PC-3 (cell line): ENCODE results near the gene TUBB2B. TPM values are rescaled to one million over a fixed set of nuclear protein-coding genes. Genes with fewer than 3 reads are reported as not detected.

Experiments
- ATAC-seq: fragments of 200-7000 bp; cut with Tn5 transposase; 2 replicates; pipeline ENCODE4 v1.9.1; 2020; ENCODE audit warnings: mild to moderate bottlenecking, moderate library complexity
- BruUV-seq: library from RNA; stranded (reverse); fragments of 400-500 nt; replicated peaks from 2 replicates; lab custom pipeline; 2021; lab: Mats Ljungman, UMichigan
- CTCF ChIA-PET: fragments of 300-600 bp; sonication (Branson Sonifier 250); formaldehyde crosslinking; loops from one replicate; lab custom pipeline; 2022; ENCODE audit warnings: antibody characterized with exemption; lab: Charles Lee
- POLR2A ChIA-PET: fragments of 300-600 bp; sonication (Branson Sonifier 250); formaldehyde crosslinking; loops from one replicate; lab custom pipeline; 2022; ENCODE audit warnings: antibody characterized with exemption; ENCODE audit not compliant: unreplicated experiment; lab: Charles Lee
- DNase-seq: peaks from one replicate; pipeline ENCODE4 v3.0.0-alpha.2; 2015
- H2AFZ ChIP-seq: fragments of 300-600 bp; sonication (generic); 2 replicates; pipeline ENCODE4 v1.6.0; 2016; ENCODE audit warnings: antibody characterized with exemption, low read length
- H3F3A ChIP-seq: fragments of 300-600 bp; sonication (generic); one replicate; pipeline ENCODE4 v1.6.0; 2017; ENCODE audit warnings: antibody characterized with exemption, low read length, control low read depth, mild to moderate bottlenecking; ENCODE audit not compliant: unreplicated experiment
- H3K27ac ChIP-seq: fragments of 300-600 bp; sonication (generic); 2 replicates; pipeline ENCODE4 v1.5.1; 2016; ENCODE audit warnings: mild to moderate bottlenecking, low read length
- H3K27me3 ChIP-seq: fragments of 300-600 bp; sonication (generic); 2 replicates; pipeline ENCODE4 v1.6.1; 2016; ENCODE audit warnings: low read length, mixed read lengths
- H3K36me3 ChIP-seq: fragments of 300-600 bp; sonication (generic); 2 replicates; pipeline ENCODE4 v1.6.1; 2016; ENCODE audit warnings: low read depth, mixed run types, low read length, mixed read lengths
- H3K4me1 ChIP-seq: fragments of 300-600 bp; sonication (generic); 2 replicates; pipeline ENCODE4 v1.5.1; 2016; ENCODE audit warnings: low read length; ENCODE audit not compliant: insufficient read depth
- H3K4me2 ChIP-seq: fragments of 300-600 bp; sonication (generic); 2 replicates; pipeline ENCODE4 v1.6.0; 2016; ENCODE audit warnings: low read length
- H3K4me3 ChIP-seq: fragments of 300-600 bp; sonication (generic); 2 replicates; pipeline ENCODE4 v1.5.1; 2016; ENCODE audit warnings: mild to moderate bottlenecking, low read length, mixed read lengths
- H3K79me2 ChIP-seq: fragments of 300-600 bp; sonication (generic); 2 replicates; pipeline ENCODE4 v1.6.1; 2017; ENCODE audit warnings: low read length, mixed read lengths
- H3K9ac ChIP-seq: fragments of 300-600 bp; sonication (generic); 2 replicates; pipeline ENCODE4 v1.6.0; 2016; ENCODE audit warnings: mild to moderate bottlenecking, low read length
- H3K9me2 ChIP-seq: fragments of 300-600 bp; sonication (generic); replicated peaks from 2 replicates; pipeline ENCODE4 v1.6.1; 2016; ENCODE audit warnings: mixed run types, low read length, mixed read lengths
- H3K9me3 ChIP-seq: fragments of 300-600 bp; sonication (generic); 2 replicates; pipeline ENCODE4 v1.6.1; 2016; ENCODE audit warnings: low read length, mixed read lengths
- H4K20me1 ChIP-seq: fragments of 300-600 bp; sonication (generic); 2 replicates; pipeline ENCODE4 v1.6.1; 2016; ENCODE audit warnings: low read length, mixed read lengths
- EZH2 ChIP-seq: fragments of 300-600 bp; sonication (generic); IDR thresholded peaks from one replicate; pipeline ENCODE4 v1.6.1; 2017; ENCODE audit warnings: antibody characterized with exemption, mild to moderate bottlenecking, low read length; ENCODE audit not compliant: unreplicated experiment
- EZH2phosphoT487 ChIP-seq: fragments of 300-600 bp; sonication (generic); IDR thresholded peaks from 2 replicates; pipeline ENCODE4 v1.6.1; 2018; ENCODE audit warnings: mild to moderate bottlenecking, antibody characterized with exemption, low read length, borderline replicate concordance
- intact Hi-C: fragments of 100-400 bp; cut with micrococcal nuclease; formaldehyde crosslinking; loops from 2 replicates; pipeline ENCODE4 v1.9.0; 2023
- total RNA-seq: library from RNA; depleted of rRNA; stranded (reverse); fragments of >200 nt; gene quantifications from 2 replicates; pipeline ENCODE4 v1.2.3, GENCODE V29; 2014
- TF ChIP-seq, protein P1 (sequence below): fragments of 300-600 bp; sonication (generic); conservative IDR thresholded peaks from 2 replicates; pipeline ENCODE4 v1.5.1; 2017; ENCODE audit warnings: antibody characterized with exemption, low read depth, mild to moderate bottlenecking, low read length

TUBB2B gene
- total RNA-seq, 1 experiment from 2014 or later = 6.5 TPM

DNA sequence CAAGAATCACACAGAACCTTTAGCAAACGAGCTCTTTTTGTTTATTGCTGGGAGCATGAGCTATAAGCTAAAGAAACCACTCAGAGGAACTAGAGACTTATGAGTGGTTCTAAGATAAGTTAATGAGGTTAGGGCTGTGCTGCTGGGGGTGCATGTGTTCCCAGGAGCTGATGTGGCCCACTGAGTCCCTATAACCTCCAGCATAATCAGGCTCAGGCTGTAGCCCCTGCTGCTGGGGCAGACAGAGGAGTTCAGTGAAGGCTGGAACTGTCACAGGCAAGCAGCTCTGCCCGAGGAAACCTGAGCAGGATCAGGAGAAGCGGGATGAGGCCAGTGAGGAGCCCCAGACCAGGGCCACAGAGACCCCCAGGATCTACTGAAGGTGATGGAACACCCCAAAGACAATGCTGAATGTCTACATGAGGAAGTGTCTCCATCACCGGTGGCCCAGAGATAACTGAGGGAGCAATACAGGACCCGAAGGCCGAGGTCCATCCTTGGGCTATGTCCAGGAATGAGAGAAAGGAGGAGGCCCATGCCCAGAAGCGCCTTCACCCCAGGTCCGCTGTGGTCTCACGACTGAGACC, 17.3 kb downstream of the TUBB2B start:
- DNase-seq (no peak), ATAC-seq (no peak)
- no peak overlapping the region for H2AFZ ChIP-seq
- no peaks in the 10 kb centered on the region for H3K9me2 ChIP-seq
- no TSS peak for BruUV-seq
- H3K4me2 ChIP-seq = no peak overlapping the region
- H3K27ac ChIP-seq = no peak overlapping the region
- no peaks in the 10 kb centered on the region for H4K20me1 ChIP-seq
- H3F3A ChIP-seq = no peaks in the 10 kb centered on the region
- no peaks in the 10 kb centered on the region for H3K27me3 ChIP-seq
- H3K4me1 ChIP-seq = peaks cover 27% of the 10 kb centered on the region
- no peaks in the 10 kb centered on the region for H3K9me3 ChIP-seq
- TF ChIP-seq, protein P1, sequence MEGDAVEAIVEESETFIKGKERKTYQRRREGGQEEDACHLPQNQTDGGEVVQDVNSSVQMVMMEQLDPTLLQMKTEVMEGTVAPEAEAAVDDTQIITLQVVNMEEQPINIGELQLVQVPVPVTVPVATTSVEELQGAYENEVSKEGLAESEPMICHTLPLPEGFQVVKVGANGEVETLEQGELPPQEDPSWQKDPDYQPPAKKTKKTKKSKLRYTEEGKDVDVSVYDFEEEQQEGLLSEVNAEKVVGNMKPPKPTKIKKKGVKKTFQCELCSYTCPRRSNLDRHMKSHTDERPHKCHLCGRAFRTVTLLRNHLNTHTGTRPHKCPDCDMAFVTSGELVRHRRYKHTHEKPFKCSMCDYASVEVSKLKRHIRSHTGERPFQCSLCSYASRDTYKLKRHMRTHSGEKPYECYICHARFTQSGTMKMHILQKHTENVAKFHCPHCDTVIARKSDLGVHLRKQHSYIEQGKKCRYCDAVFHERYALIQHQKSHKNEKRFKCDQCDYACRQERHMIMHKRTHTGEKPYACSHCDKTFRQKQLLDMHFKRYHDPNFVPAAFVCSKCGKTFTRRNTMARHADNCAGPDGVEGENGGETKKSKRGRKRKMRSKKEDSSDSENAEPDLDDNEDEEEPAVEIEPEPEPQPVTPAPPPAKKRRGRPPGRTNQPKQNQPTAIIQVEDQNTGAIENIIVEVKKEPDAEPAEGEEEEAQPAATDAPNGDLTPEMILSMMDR = no peak
- TF ChIP-seq EZH2phosphoT487 (no peak), EZH2 (no peak)
- H3K36me3 ChIP-seq = no peaks in the 10 kb centered on the region
- H3K9ac ChIP-seq = no peak overlapping the region
- no peaks in the 10 kb centered on the region for H3K79me2 ChIP-seq
- intact Hi-C loops = no loop called here
- CTCF ChIA-PET = interaction anchor here (0.6 kb wide), 1 partner anchor 52 kb away, joined by 7 read pairs; no protein-coding TSS in a partner anchor
- POLR2A ChIA-PET = no interaction called here
- no peak overlapping the region for H3K4me3 ChIP-seq

DNA sequence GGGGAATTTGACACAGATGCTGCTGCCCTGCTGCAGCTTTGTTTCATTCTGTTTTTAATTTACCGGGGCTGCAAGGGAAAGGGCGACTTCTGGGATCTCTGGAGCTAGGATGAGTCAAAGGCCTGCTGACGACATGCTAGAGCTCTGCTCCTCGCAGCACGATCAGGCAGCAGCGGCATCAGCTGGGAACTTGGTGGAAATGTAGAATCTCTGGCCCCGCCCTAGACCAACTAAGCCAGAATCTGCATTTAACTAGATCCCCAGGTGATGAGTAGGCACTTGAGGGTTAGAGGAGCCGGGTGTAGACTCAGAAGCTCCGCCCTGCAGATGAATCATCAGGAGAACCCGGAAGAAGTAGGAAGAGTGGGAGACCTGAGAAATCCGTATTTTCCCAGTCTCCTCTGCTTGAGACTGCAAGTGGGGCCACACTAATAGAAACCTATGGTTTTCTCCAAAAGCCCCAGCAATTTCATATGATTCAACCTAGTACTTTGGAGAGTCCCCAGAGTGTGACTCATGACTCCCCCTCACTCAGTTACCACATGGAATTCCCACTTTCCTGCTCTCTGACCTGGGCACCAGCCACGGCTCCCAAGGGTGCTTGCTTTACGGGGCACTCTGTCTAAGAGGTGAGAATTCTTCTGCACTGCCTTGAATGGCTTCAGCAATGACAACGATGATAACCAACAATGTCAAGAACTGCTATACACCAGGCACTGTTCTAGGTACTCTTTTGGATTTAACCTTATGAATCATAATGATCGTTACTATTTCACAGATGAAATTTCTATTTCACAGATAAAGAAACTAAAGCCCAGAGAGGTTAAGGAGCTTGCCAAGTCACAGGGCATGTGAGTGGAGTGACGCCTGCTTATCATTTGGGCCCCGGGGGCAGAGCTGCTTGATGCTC, 18.1 kb downstream of the TUBB2B start:
- TSS peak; percentile 91 for BruUV-seq
- Histone ChIP-seq H3K9me3 (no peaks in the 10 kb centered on the region), H3K9ac (peak overlapping the region; percentile 26), H3K27me3 (no peaks in the 10 kb centered on the region), H3K4me2 (peak overlapping the region; percentile 74), H4K20me1 (no peaks in the 10 kb centered on the region), H3K79me2 (no peaks in the 10 kb centered on the region), H3K27ac (peak overlapping the region; percentile 73), H3F3A (no peaks in the 10 kb centered on the region), H2AFZ (peak overlapping the region; percentile 80), H3K4me1 (peaks cover 27% of the 10 kb centered on the region), H3K36me3 (no peaks in the 10 kb centered on the region), H3K4me3 (peak overlapping the region; percentile 39), H3K9me2 (no peaks in the 10 kb centered on the region)
- TF ChIP-seq EZH2phosphoT487 (no peak), EZH2 (no peak)
- TF ChIP-seq, protein P1 = peak; percentile 52
- intact Hi-C loops = loop anchor here (1.0 kb wide), 2 partner anchors 47 to 83 kb away; no protein-coding TSS in a partner anchor
- DNase-seq = peak; percentile 99
- peak; percentile 99 for ATAC-seq
- ChIA-PET POLR2A (interaction anchor here (0.6 to 1.0 kb wide), 3 partner anchors 25 to 155 kb away, joined by 3 to 9 read pairs (median 4); no protein-coding TSS in a partner anchor), CTCF (interaction anchor here (0.6 to 1.2 kb wide), 10 partner anchors 13 to 1123 kb away, joined by 3 to 14 read pairs (median 4); partner anchors contain the start of gene TUBB2A)
